Lower leg skin (tissue), 3 donors: ENCODE measurements around the gene SMCO2.

Experiments used
- POLR2A ChIP-seq, 2 donors: fragments of 450-650 bp; IDR thresholded peaks; one replicate each; pipeline ENCODE4 v1.6.1; 2016 to 2017; ENCODE audit warnings: antibody characterized with exemption in 2 of 2, mild to moderate bottlenecking in 1 of 2, moderate library complexity in 1 of 2
- TF ChIP-seq, protein P1 (sequence below), 3 donors: fragments of 450-650 bp; IDR thresholded peaks; one replicate each; pipeline ENCODE4 v1.5.1; 2016; ENCODE audit warnings: antibody characterized with exemption in 3 of 3, mild to moderate bottlenecking in 3 of 3, moderate library complexity in 2 of 3

GRCh38 chr12:27462851-27463250 is 16.3 kb downstream of the SMCO2 start:
- TF ChIP-seq, protein P1, sequence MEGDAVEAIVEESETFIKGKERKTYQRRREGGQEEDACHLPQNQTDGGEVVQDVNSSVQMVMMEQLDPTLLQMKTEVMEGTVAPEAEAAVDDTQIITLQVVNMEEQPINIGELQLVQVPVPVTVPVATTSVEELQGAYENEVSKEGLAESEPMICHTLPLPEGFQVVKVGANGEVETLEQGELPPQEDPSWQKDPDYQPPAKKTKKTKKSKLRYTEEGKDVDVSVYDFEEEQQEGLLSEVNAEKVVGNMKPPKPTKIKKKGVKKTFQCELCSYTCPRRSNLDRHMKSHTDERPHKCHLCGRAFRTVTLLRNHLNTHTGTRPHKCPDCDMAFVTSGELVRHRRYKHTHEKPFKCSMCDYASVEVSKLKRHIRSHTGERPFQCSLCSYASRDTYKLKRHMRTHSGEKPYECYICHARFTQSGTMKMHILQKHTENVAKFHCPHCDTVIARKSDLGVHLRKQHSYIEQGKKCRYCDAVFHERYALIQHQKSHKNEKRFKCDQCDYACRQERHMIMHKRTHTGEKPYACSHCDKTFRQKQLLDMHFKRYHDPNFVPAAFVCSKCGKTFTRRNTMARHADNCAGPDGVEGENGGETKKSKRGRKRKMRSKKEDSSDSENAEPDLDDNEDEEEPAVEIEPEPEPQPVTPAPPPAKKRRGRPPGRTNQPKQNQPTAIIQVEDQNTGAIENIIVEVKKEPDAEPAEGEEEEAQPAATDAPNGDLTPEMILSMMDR (IDR thresholded peaks at IDR 0.05), result no peak
- no peak for TF ChIP-seq POLR2A (IDR thresholded peaks at IDR 0.05)
